MM.1S (cell line): Measurements from ENCODE around the gene GAS2L2.

Source experiments
- DNase-seq: peaks from one replicate; pipeline ENCODE4 v3.0.0-alpha.2; 2015
- H2AFZ ChIP-seq: fragments of 300-600 bp; sonication (generic); 2 replicates; pipeline ENCODE4 v1.6.0; 2016; ENCODE audit warnings: antibody characterized with exemption, low read length
- H3F3A ChIP-seq: fragments of 300-600 bp; sonication (generic); 2 replicates; pipeline ENCODE4 v1.6.1; 2016; ENCODE audit warnings: mild to moderate bottlenecking, antibody characterized with exemption, low read length, moderate library complexity, mixed read lengths; ENCODE audit not compliant: insufficient read depth
- H3K27ac ChIP-seq: fragments of 300-600 bp; sonication (generic); 2 replicates; pipeline ENCODE4 v1.5.1; 2016; ENCODE audit warnings: mild to moderate bottlenecking, low read length
- H3K27me3 ChIP-seq: fragments of 300-600 bp; sonication (generic); replicated peaks from 2 replicates; pipeline ENCODE4 v1.6.0; 2016; ENCODE audit warnings: low read length; ENCODE audit not compliant: insufficient read depth
- H3K36me3 ChIP-seq: fragments of 300-600 bp; sonication (generic); replicated peaks from 2 replicates; pipeline ENCODE4 v1.6.1; 2016; ENCODE audit warnings: mild to moderate bottlenecking, low read length, mixed read lengths; ENCODE audit not compliant: insufficient read depth
- H3K4me1 ChIP-seq: fragments of 300-600 bp; sonication (generic); 2 replicates; pipeline ENCODE4 v1.6.1; 2016; ENCODE audit warnings: low read length, mixed read lengths
- H3K4me2 ChIP-seq: fragments of 300-600 bp; sonication (generic); 2 replicates; pipeline ENCODE4 v1.6.0; 2016; ENCODE audit warnings: low read depth, low read length
- H3K4me3 ChIP-seq: fragments of 300-600 bp; sonication (generic); 2 replicates; pipeline ENCODE4 v1.5.1; 2016; ENCODE audit warnings: low read length, mixed read lengths
- H3K79me2 ChIP-seq: fragments of 300-600 bp; sonication (generic); 2 replicates; pipeline ENCODE4 v1.6.1; 2016; ENCODE audit warnings: mixed run types, low read length, mixed read lengths
- H3K9ac ChIP-seq: fragments of 300-600 bp; sonication (generic); 2 replicates; pipeline ENCODE4 v1.6.1; 2016; ENCODE audit warnings: low read length, mixed read lengths
- H3K9me2 ChIP-seq: fragments of 300-600 bp; sonication (generic); replicated peaks from 2 replicates; pipeline ENCODE4 v1.6.1; 2016; ENCODE audit warnings: mild to moderate bottlenecking, low read length, mixed read lengths; ENCODE audit not compliant: insufficient read depth
- H3K9me3 ChIP-seq: fragments of 300-600 bp; sonication (generic); replicated peaks from 2 replicates; pipeline ENCODE4 v1.6.1; 2016; ENCODE audit warnings: mild to moderate bottlenecking, low read length, mixed read lengths; ENCODE audit not compliant: insufficient read depth
- H4K20me1 ChIP-seq: fragments of 300-600 bp; sonication (generic); 2 replicates; pipeline ENCODE4 v1.6.1; 2016; ENCODE audit warnings: mild to moderate bottlenecking, low read length, moderate library complexity, mixed read lengths; ENCODE audit not compliant: insufficient read depth
- EZH2 ChIP-seq: fragments of 300-600 bp; sonication (generic); optimal IDR thresholded peaks from 2 replicates; pipeline ENCODE3; 2017; ENCODE audit warnings: low read depth, mild to moderate bottlenecking, antibody characterized with exemption, low read length, mixed read lengths
- EZH2phosphoT487 ChIP-seq: fragments of 300-600 bp; sonication (generic); IDR thresholded peaks from 2 replicates; pipeline ENCODE4 v1.6.1; 2018; ENCODE audit warnings: antibody characterized with exemption, low read length
- TF ChIP-seq, protein P1 (sequence below): fragments of 300-600 bp; sonication (generic); IDR thresholded peaks from 2 replicates; pipeline ENCODE4 v1.5.1; 2016; ENCODE audit warnings: antibody characterized with exemption, low read length, mixed read lengths

The GAS2L2 gene

DNA sequence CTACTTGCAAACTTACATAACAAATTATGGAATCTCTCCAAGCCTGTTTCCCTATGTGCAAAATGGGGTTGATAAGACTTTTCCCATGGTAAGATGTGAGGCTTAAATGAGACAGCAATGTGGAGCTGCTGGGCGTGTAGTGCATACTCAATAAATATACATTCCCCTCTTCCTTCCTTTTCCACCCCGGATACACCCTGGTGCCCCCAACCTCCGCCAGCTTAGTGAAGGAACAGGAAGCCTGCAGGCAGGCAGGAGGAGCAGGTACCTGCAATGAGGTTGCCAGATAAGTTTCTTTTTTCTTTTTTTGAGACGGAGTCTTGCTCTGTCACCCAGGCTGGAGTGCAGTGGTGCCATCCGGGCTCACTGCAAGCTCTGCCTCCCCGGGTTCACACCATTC is 22.5 kb upstream of the GAS2L2 start:
- Histone ChIP-seq H3K27ac (no peak overlapping the region), H3K36me3 (no peaks in the 10 kb centered on the region), H3K9me2 (no peaks in the 10 kb centered on the region), H3K9me3 (no peaks in the 10 kb centered on the region), H3K4me3 (no peak overlapping the region), H2AFZ (no peak overlapping the region), H3K27me3 (peaks cover 17% of the 10 kb centered on the region), H4K20me1 (no peaks in the 10 kb centered on the region; the same call in 1 of the 2 replicates), H3K4me1 (no peaks in the 10 kb centered on the region), H3K9ac (no peak overlapping the region), H3K4me2 (no peak overlapping the region), H3K79me2 (no peaks in the 10 kb centered on the region), H3F3A (no peaks in the 10 kb centered on the region)
- no peak for TF ChIP-seq EZH2phosphoT487
- no peak for TF ChIP-seq EZH2
- TF ChIP-seq, protein P1, sequence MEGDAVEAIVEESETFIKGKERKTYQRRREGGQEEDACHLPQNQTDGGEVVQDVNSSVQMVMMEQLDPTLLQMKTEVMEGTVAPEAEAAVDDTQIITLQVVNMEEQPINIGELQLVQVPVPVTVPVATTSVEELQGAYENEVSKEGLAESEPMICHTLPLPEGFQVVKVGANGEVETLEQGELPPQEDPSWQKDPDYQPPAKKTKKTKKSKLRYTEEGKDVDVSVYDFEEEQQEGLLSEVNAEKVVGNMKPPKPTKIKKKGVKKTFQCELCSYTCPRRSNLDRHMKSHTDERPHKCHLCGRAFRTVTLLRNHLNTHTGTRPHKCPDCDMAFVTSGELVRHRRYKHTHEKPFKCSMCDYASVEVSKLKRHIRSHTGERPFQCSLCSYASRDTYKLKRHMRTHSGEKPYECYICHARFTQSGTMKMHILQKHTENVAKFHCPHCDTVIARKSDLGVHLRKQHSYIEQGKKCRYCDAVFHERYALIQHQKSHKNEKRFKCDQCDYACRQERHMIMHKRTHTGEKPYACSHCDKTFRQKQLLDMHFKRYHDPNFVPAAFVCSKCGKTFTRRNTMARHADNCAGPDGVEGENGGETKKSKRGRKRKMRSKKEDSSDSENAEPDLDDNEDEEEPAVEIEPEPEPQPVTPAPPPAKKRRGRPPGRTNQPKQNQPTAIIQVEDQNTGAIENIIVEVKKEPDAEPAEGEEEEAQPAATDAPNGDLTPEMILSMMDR: no peak
- no peak for DNase-seq

DNA sequence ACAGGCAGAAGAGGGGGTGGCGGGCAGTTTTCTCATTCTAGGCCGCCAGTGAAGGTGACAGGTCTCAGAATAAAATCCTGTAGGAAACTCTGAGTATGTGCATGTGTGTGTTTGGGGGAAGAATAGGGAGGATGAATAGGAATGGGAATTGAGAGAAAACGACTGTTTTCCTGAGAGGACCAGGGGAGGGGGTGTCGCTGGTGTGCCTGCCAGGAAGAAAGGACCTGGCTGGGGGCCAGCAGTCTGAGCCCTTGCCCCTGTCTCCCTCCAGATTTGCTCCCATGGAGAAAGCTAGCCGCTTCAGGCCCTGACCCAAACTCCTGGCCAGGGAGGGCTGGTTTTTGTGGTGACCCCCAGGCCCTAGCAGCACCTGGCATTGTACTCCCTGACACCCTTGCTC is 22.0 kb upstream of the GAS2L2 start:
- H3K4me1 ChIP-seq: no peaks in the 10 kb centered on the region
- H3K79me2 ChIP-seq: no peaks in the 10 kb centered on the region
- H3K9me3 ChIP-seq: no peaks in the 10 kb centered on the region
- no peaks in the 10 kb centered on the region for H3K9me2 ChIP-seq
- H3K4me2 ChIP-seq: no peak overlapping the region
- no peak for TF ChIP-seq EZH2
- TF ChIP-seq, protein P1: no peak
- no peaks in the 10 kb centered on the region for H3K36me3 ChIP-seq
- no peak overlapping the region for H2AFZ ChIP-seq
- H3K4me3 ChIP-seq: no peak overlapping the region
- H3F3A ChIP-seq: no peaks in the 10 kb centered on the region
- no peak for DNase-seq
- H3K9ac ChIP-seq: no peak overlapping the region
- H4K20me1 ChIP-seq: no peaks in the 10 kb centered on the region; the same call in 1 of the 2 replicates
- peaks cover 17% of the 10 kb centered on the region for H3K27me3 ChIP-seq
- H3K27ac ChIP-seq: no peak overlapping the region

DNA sequence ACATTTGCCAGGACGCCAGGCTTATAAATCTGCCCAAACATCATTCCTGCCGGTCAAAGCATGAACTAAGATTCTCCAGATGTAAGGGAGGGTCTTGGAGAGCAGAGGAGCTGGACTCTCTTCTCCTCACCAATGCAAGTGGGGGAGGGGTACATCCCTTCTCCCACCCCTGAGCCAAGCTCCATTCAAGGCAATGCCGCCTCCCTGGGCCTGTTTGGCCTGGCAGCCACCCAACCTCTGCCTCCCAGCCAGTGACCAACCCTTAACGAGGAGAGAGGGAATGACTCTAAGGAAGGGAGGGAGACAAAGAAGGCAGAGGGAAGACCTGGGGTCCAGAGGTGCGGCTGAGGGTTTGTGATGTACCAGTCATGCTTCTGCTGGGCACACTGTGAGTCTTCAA is 21.5 kb upstream of the GAS2L2 start:
- H3K27me3 ChIP-seq: peaks cover 17% of the 10 kb centered on the region
- H2AFZ ChIP-seq: no peak overlapping the region
- H3K4me2 ChIP-seq: no peak overlapping the region
- DNase-seq: no peak
- TF ChIP-seq EZH2phosphoT487 (no peak), EZH2 (no peak)
- TF ChIP-seq, protein P1: no peak
- H3K4me3 ChIP-seq: no peak overlapping the region
- H3K9me3 ChIP-seq: no peaks in the 10 kb centered on the region
- H3K79me2 ChIP-seq: no peaks in the 10 kb centered on the region
- H3K9ac ChIP-seq: no peak overlapping the region
- no peaks in the 10 kb centered on the region for H3F3A ChIP-seq
- H3K4me1 ChIP-seq: no peaks in the 10 kb centered on the region
- H3K27ac ChIP-seq: no peak overlapping the region
- H4K20me1 ChIP-seq: no peaks in the 10 kb centered on the region; the same call in 1 of the 2 replicates
- no peaks in the 10 kb centered on the region for H3K36me3 ChIP-seq
- no peaks in the 10 kb centered on the region for H3K9me2 ChIP-seq
